ENCODE data around the gene FOSL1.

FOSL1 gene

GRCh38 chr11:65900125-65900898 lies at the start of gene FOSL1:
Gene FOSL1 (minus strand): TSS chr11:65900388. CDS start chr11:65900339, 49 bp downstream.
- peak; percentile 86 for DNase-seq

DNA sequence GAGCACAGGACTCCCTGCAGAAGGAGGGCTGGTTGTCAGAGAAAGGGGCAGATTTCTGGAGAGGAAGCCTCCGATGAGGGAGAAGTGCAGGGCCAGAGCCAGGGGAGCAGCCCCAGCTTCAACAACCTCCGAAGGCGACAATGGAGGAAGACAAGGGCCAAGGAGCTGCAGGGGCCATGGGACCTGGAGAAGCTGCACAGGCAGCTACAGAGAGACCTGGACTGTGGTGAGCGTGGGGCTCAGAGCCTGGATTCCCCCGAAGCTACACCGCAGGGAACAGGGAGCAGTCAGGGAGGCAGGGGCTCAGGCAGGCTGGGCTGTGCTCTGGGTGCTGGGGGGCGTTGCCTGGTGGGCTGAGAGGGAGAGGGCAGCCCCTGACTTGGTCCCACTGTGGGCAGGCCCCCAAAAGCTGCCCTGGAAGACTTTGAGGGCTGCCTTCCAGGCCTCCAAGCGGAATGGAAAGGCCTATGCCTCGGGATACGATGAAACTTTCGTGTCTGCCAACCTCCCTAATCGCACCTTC lies 47.5 kb upstream of the FOSL1 start:
- no peak for DNase-seq

DNA sequence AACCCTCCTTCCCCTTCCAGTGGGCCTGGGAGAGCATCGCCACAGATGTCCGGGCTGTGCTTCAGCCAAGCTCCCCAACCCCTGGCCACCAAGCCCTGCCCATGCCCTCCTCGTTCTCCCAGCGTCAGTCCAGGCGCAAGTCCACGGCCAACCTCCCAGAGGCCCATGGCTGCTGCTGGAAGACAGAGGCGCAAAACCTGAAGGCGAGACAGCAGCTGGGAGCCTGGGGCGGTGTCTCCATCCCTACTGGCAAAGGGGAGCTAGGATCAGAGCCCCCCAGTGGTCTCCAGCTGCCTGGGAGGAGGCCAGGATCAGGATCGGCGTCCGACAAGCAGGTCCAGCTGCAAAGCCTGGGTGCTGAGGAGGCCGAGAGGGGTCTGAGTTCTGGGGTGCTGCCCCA lies 46.9 kb upstream of the FOSL1 start:
- DNase-seq = no peak

- DNase-seq = no peak
These were observed 46.5 kb upstream of the FOSL1 start for GRCh38 chr11:65946655-65947054.

DNA sequence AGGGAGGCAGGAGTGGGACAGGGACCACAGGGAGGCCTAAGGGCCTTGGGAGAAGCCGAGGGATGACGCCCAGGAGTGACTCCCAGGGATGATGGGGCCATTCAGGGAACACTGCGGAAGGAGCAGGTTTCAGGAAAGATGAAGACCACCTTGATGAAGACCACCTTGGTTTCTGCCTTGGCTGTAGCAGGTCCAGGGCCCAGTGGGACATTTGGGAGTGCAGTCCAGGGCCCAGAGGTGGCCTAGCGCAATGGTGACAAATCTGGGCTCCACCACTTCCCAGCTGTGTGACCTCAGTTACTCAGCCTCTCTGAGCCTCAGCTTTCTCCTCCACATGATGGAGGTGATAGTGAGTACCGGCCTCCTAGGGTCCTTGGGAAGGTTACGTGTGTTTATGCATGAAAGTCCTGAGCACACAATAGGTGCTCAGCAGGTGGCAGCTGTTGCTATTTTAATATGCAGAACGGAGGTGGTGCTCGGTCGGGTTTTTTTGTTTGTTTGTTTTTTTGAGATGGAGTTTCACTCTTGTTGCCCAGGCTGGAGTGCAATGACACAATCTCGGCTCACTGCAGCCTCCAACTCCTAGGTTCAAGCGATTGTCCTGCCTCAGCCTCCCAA lies 45.9 kb upstream of the FOSL1 start:
- no peak for DNase-seq

DNA sequence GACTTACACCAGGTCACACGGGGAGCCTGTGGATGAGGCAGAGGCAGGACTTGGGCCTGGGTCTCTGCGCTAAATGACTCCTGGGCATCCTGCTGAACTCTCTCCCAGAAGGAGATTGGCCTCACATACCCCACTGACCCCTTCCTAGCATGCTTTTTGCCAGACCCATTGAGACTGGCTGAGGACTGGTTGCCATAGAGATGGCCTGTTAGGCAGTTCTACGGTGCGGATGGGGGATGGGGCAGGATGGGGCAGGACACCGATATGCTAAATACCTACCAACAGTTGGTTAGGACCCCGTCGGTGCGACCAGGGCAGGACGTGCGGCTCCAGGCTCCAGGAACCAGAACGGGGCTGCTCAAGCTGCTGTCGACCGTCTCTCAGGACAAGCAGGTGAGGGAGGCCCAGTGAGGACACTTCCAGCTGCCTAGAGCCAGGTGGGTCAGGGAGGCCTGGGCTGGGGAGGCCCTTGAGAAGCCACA lies 45.3 kb upstream of the FOSL1 start, which contains the start of gene TSGA10IP:
TSGA10IP (plus strand) TSS at position 51 of the 482 bp plus-strand sequence; CDS start at position 247, 196 bp downstream.
- no peak for DNase-seq

DNA sequence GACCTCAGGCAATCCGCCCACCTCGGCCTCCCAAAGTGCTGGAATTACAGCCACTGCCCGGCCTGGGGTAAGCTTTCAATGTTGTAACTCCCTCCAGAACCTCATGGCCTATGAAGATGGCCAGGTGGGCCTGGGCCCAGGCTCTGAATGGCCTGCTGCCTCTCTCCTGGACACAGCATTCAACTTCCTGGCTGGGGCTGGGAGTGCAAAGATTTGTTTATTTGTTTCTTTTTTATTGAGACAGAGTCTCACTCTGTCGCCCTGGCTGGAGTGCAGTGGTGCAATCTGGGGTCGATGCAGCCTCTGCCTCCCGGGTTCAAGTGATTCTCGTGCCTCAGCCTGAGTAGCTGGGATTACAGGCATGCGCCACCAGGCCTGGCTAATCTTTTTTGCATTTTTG lies 44.6 kb upstream of the FOSL1 start:
- no peak for DNase-seq

GRCh38 chr11:65944191-65944590 lies 44.0 kb upstream of the FOSL1 start:
- no peak for DNase-seq

- no peak for DNase-seq
These were observed 42.3 kb upstream of the FOSL1 start for GRCh38 chr11:65942531-65942930.

GRCh38 chr11:65941720-65942310 lies 41.6 kb upstream of the FOSL1 start:
- DNase-seq = no peak

DNA sequence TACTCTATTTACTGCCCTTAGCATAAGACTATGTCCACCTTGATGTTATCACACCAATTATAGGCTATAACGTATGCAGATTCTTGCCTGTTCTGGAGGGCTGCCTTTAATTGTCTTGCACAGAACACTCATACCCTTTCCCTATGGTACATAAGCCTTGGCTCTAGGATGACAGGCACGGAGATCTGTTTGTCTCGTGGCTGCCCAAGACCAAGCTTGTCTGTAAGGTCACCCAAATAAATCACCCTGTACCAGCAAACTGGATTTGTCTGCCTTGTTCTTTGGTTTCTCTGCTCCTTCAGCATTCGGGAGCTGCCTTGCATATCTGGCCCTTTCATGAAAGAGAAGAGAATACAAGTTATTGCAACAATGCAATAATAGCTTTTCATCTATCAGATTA lies 37.6 kb upstream of the FOSL1 start:
- no peak for DNase-seq

DNA sequence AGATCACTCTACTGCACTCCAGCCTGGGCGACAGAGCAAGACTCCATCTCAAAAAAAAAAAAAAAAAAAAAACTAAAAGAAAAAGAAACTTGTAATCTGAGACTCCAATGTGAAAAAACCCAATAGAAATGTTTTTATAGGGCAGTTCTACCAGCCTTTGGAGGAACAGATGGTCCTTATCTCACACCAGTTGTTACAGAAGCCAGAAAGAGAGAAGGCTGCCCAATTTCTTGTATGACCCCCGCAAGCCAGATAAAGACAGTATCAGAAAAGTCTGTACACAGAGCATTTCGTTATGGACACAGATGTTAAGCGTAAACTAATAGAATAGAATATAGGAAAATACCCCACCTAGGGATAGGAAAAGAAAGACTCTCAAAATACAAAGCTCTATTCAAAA lies 33.8 kb upstream of the FOSL1 start:
- no peak for DNase-seq

DNA sequence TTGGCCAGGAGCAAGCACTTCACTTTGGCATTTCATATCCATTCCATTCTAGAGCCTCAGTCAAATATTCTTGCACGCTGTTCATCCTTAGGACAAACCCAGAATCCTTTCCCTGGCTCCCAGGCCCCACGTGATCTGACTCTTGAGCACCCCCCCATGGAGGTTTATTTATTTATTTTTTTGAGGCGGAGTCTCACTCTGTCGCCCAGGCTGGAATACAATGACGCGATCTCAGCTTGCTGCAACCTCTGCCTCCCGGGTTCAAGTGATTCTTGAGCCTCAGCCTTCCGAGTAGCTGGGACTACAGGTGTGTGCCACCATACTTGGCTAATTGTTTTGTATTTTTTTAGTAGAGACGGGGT lies 32.4 kb upstream of the FOSL1 start:
- no peak for DNase-seq

GRCh38 chr11:65931773-65932557 lies 31.8 kb upstream of the FOSL1 start:
- no peak for DNase-seq

DNA sequence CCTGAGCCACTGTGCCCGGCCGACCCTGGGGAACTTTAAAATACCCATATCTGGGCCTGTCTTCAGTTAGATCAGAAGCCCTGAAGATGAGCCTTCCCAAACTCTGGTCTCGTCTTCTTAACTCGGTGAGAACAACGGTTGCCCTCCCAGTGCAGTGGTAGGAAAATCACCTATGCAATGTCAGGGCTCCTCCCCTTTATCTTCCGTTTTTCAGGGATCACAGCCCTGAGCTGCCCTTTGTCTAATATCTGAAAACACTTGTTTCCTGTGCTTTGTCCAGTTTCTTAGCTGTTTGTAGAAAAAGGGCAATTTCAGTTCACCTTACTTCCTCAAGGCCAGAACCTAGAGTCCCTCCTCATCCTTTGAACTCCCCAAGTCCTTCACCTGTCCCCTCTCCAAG lies 28.5 kb upstream of the FOSL1 start:
- no peak for DNase-seq

GRCh38 chr11:65927904-65928397 lies 27.8 kb upstream of the FOSL1 start:
- DNase-seq = peak; percentile 71

GRCh38 chr11:65925397-65925796 lies 25.2 kb upstream of the FOSL1 start:
- no peak for DNase-seq

DNA sequence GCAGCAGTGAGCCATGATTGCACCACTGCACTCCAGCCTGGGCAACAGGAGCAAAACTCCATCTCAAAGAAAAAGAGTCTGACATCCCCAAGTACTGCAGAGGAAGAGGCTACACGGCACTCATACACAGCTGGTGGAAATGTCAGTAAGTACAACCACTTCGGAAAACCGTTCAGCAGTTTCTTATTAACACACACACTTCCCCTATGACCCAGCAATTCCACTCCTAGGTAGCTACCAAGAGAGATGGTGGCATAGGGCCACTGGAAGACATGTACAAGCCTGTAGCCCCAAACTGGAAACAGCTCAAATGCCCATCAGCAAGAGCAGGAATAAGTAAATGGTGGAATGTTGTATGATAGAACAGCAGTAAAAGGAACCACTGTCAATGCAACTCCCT lies 22.4 kb upstream of the FOSL1 start:
- no peak for DNase-seq

DNA sequence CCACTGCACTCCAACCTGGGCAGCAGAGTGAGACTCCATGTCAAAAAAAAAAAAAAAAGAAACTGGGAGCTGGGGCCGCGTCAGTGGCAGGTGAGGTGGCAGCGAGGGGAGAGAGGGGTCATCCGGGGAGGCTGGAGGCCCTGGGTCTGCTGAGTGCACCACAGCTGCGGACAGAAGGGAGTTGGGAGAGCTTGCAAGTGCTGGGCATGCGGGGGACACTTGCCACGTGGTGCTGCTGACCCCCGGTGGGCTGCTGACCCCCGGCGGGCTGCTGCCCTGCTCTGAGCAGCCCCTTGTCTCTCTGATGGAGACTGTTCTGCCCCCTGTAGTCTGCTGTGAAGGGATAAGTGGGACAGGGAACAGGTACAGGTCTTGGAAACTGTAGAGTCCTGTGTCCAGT lies 21.7 kb upstream of the FOSL1 start:
- DNase-seq = no peak

DNA sequence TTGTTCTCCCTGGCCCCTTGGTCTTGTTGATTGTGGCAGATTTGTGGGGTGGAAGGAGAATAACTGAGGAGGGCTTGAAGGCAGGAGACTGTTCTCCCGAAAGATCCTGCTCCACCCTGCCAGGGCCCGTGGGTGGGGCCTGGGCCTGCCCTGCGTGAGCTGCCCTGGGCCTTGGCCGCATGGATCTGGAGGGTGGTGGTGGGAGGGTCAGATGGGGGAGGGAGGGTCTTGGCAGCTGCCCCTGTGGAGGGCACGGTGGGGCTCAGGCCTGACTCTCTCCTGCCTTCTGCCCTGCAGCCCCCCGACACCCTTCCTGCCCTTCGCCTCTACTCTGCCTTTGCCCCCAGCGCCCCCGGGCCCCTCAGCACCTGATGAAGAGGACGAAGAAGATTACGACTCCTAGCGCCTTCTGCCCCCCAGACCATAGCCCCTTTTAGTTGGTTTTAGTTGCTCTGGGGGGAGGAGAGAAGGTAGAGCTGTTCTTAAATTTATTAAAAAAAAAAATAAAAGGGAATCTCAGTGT lies 20.9 kb upstream of the FOSL1 start:
- DNase-seq = no peak

GRCh38 chr11:65920372-65920802 lies 20.2 kb upstream of the FOSL1 start:
- DNase-seq = no peak

DNA sequence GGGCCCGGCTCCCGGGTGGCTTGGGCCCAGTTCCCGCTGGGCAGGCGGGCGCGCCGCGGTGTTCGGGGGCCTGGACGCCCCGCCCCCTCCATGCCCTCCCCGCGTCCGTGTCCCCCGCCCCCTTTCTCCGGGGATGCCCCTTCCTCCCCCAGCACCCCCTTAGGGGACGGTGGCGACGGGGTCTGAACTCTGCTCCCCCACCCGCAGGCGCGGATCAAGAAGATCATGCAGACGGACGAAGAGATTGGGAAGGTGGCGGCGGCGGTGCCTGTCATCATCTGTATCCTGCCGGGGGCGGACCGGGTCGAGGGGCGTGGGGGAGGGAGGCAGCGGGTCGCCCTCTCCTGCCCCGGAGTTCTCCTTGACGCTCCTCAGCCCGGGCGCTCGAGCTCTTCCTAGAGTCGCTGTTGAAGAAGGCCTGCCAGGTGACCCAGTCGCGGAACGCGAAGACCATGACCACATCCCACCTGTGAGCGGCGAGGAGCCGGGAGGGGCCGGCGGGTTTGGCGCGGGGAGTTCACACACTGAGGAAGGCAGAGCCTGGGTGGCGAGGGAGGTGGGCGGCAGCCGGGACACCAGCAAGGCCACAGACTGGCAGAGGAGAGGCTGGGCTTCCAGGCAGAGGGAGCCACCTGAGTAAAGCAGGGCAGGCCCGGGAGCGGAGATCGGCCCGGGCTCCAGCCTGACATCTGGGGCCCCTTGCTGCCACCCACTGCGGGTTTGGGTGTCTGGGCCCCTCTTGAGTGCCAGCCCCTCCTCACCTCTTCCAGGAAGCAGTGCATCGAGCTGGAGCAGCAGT lies 19.6 kb upstream of the FOSL1 start:
- no peak for DNase-seq

Measured in activated effector memory CD4-positive, alpha-beta T cell treated with Interleukin-2 at 50 U/mL for 16 hours (primary cell).